Right lobe of liver (tissue), 4 donors: Measurements from ENCODE around the gene STAP2.

ENCODE experiments used
- CTCF ChIP-seq, 4 donors: fragments of 200-600 bp in 3 of 4; fragments of 450-650 bp in 1 of 4; IDR thresholded peaks; one replicate each; pipeline versions ENCODE4 v1.5.1 to v1.8.0; 2016 to 2022; ENCODE audit warnings: antibody characterized with exemption in 4 of 4, mild to moderate bottlenecking in 2 of 4
- POLR2A ChIP-seq: fragments of 450-650 bp; IDR thresholded peaks from one replicate; pipeline ENCODE4 v1.6.1; 2017; ENCODE audit warnings: antibody characterized with exemption, mild to moderate bottlenecking
- donor health status: DM: no; HTN: no; CAD: no.
- donor health status: DM: no; HTN: no; CAD: no.
- donor health status: DM: no; HTN: yes; CAD: no.

- TF ChIP-seq POLR2A = no peak
- TF ChIP-seq CTCF (IDR thresholded peaks at IDR 0.05) = no peak
These were observed 26.7 kb upstream of the STAP2 start for GRCh38 chr19:4365341-4365740.
